Activated naive CD8-positive, alpha-beta T cell treated with anti-CD3 and anti-CD28 coated beads, Interleukin-2, amount 50 U/mL, for 24 hours (primary cell): ENCODE data around the gene CNGA1.
"Not testable (repeated sequence)": the region's sequence is repeated elsewhere in the genome, so short reads cannot be mapped to it uniquely, and the experiment has no call there.

Experiments used
- ATAC-seq: fragments of 150-1000 bp; cut with Tn5 transposase; one replicate; pipeline ENCODE4 v1.10.0; 2021
- DNase-seq: peaks from one replicate; pipeline ENCODE4 v3.0.0; 2021
- H3K27ac Mint-ChIP-seq: one replicate; pipeline ENCODE4 v1.8.0; 2021; ENCODE audit warnings: mild to moderate bottlenecking, mixed read lengths
- H3K27me3 Mint-ChIP-seq: one replicate; pipeline ENCODE4 v1.8.0; 2021; ENCODE audit warnings: mixed read lengths
- H3K36me3 Mint-ChIP-seq: one replicate; pipeline ENCODE4 v1.8.0; 2021; ENCODE audit warnings: low read depth, mixed read lengths
- H3K4me1 Mint-ChIP-seq: one replicate; pipeline ENCODE4 v1.8.0; 2021; ENCODE audit warnings: mixed read lengths
- H3K4me3 Mint-ChIP-seq: one replicate; pipeline ENCODE4 v1.8.0; 2021; ENCODE audit warnings: mild to moderate bottlenecking, moderate library complexity, mixed read lengths
- H3K9me3 Mint-ChIP-seq: one replicate; pipeline ENCODE4 v1.8.0; 2021; ENCODE audit warnings: mixed read lengths

Gene CNGA1

GRCh38 chr4:47917163-47917562, 99.3 kb downstream of the CNGA1 start:
- DNase-seq, H3K27ac Mint-ChIP-seq, H3K27me3 Mint-ChIP-seq, H3K9me3 Mint-ChIP-seq, ATAC-seq, H3K36me3 Mint-ChIP-seq, H3K4me3 Mint-ChIP-seq: not testable (repeated sequence)
- H3K4me1 Mint-ChIP-seq: peaks cover 21% of the 10 kb centered on the region

- Mint-ChIP-seq H3K4me3 (peak overlapping the region; percentile 97), H3K27ac (peak overlapping the region; percentile 95), H3K4me1 (peaks cover 33% of the 10 kb centered on the region), H3K9me3 (peaks cover 5% of the 10 kb centered on the region), H3K27me3 (peaks cover 4% of the 10 kb centered on the region), H3K36me3 (peaks cover 15% of the 10 kb centered on the region)
- no peak for DNase-seq
- no peak for ATAC-seq
Observed at GRCh38 chr4:47915378-47915777, 101.1 kb downstream of the CNGA1 start.

- Mint-ChIP-seq H3K27me3 (peaks cover 2% of the 10 kb centered on the region), H3K27ac (peak overlapping the region; percentile 95), H3K36me3 (peaks cover 20% of the 10 kb centered on the region), H3K4me1 (peaks cover 33% of the 10 kb centered on the region), H3K9me3 (peaks cover 5% of the 10 kb centered on the region), H3K4me3 (peak overlapping the region; percentile 97)
- DNase-seq (no peak), ATAC-seq (peak; percentile 5)
Observed at GRCh38 chr4:47914926-47915237, 101.6 kb downstream of the CNGA1 start.

- Mint-ChIP-seq H3K27ac (peak within 1 kb of the TSS; percentile 95), H3K4me1 (peaks cover 33% of the 10 kb centered on the region), H3K4me3 (peak within 1 kb of the TSS; percentile 97), H3K9me3 (peaks cover 5% of the 10 kb centered on the region), H3K36me3 (peaks cover 20% of the 10 kb centered on the region), H3K27me3 (no peaks in the 10 kb centered on the region)
- peak; percentile 99 for ATAC-seq
- DNase-seq: peak; percentile 95
Observed at GRCh38 chr4:47914220-47914925, 102.1 kb downstream of the CNGA1 start, which contains the start of gene NFXL1. NFXL1 (minus strand) TSS chr4:47914583; CDS start chr4:47914203, 380 bp downstream.

- H3K27ac Mint-ChIP-seq: peak overlapping the region; percentile 95
- H3K9me3 Mint-ChIP-seq: peaks cover 5% of the 10 kb centered on the region
- DNase-seq: peak; percentile 38
- peak overlapping the region; percentile 97 for H3K4me3 Mint-ChIP-seq
- peaks cover 33% of the 10 kb centered on the region for H3K4me1 Mint-ChIP-seq
- no peaks in the 10 kb centered on the region for H3K27me3 Mint-ChIP-seq
- peak; percentile 26 for ATAC-seq
- peaks cover 25% of the 10 kb centered on the region for H3K36me3 Mint-ChIP-seq
Observed at GRCh38 chr4:47913861-47914219, 102.6 kb downstream of the CNGA1 start.

- ATAC-seq (no peak), DNase-seq (no peak)
- Mint-ChIP-seq H3K36me3 (peaks cover 28% of the 10 kb centered on the region), H3K4me3 (peak overlapping the region; percentile 97), H3K27me3 (no peaks in the 10 kb centered on the region), H3K9me3 (peaks cover under 1% of the 10 kb centered on the region), H3K27ac (peak overlapping the region; percentile 95), H3K4me1 (peaks cover 33% of the 10 kb centered on the region)
Observed at GRCh38 chr4:47913330-47913729, 103.2 kb downstream of the CNGA1 start.

- ATAC-seq (no peak), DNase-seq (no peak)
- Mint-ChIP-seq H3K4me1 (peaks cover 11% of the 10 kb centered on the region), H3K4me3 (no peak overlapping the region), H3K27ac (no peak overlapping the region), H3K9me3 (no peaks in the 10 kb centered on the region), H3K27me3 (no peaks in the 10 kb centered on the region), H3K36me3 (peaks cover 45% of the 10 kb centered on the region)
Observed at GRCh38 chr4:47907089-47907646, 109.3 kb downstream of the CNGA1 start.

GRCh38 chr4:47899639-47900038, 116.8 kb downstream of the CNGA1 start:
- ATAC-seq: no peak
- no peak overlapping the region for H3K27ac Mint-ChIP-seq
- H3K4me1 Mint-ChIP-seq: no peaks in the 10 kb centered on the region
- H3K4me3 Mint-ChIP-seq: no peak overlapping the region
- no peak for DNase-seq
- peaks cover 49% of the 10 kb centered on the region for H3K36me3 Mint-ChIP-seq
- H3K9me3 Mint-ChIP-seq: no peaks in the 10 kb centered on the region
- H3K27me3 Mint-ChIP-seq: no peaks in the 10 kb centered on the region

- no peak for DNase-seq
- peaks cover 8% of the 10 kb centered on the region for H3K4me1 Mint-ChIP-seq
- peak; percentile 20 for ATAC-seq
- H3K27ac Mint-ChIP-seq: no peak overlapping the region
- no peaks in the 10 kb centered on the region for H3K9me3 Mint-ChIP-seq
- no peak overlapping the region for H3K4me3 Mint-ChIP-seq
- H3K27me3 Mint-ChIP-seq: no peaks in the 10 kb centered on the region
- peaks cover 60% of the 10 kb centered on the region for H3K36me3 Mint-ChIP-seq
Observed at GRCh38 chr4:47891928-47892327, 124.6 kb downstream of the CNGA1 start.
